SJSA1 (cell line): Measurements from ENCODE around the gene GPATCH2. TPM values are rescaled to one million over a fixed set of nuclear protein-coding genes. Genes with fewer than 3 reads are reported as not detected.
"Not testable (repeated sequence)": the region's sequence is repeated elsewhere in the genome, so short reads cannot be mapped to it uniquely, and the experiment has no call there.

Source experiments
- DNase-seq, 2 experiments: peaks; one replicate each; pipeline ENCODE4 v3.0.0-alpha.2; 2015 to 2020; ENCODE audit warnings: low spot score in 2 of 2, low read depth in 1 of 2
- H3K27ac ChIP-seq: fragments of 250-450 bp; sonication (Bioruptor Pico); 2 replicates; pipeline ENCODE4 v1.5.1; 2020; ENCODE audit warnings: mild to moderate bottlenecking, moderate library complexity
- H3K27me3 ChIP-seq: fragments of 250-450 bp; sonication (Bioruptor Pico); replicated peaks from 2 replicates; pipeline ENCODE4 v1.5.1; 2020; ENCODE audit warnings: mild to moderate bottlenecking, moderate library complexity
- H3K36me3 ChIP-seq: fragments of 250-450 bp; sonication (Bioruptor Pico); 2 replicates; pipeline ENCODE4 v1.5.1; 2020; ENCODE audit warnings: mild to moderate bottlenecking
- H3K4me1 ChIP-seq: fragments of 250-450 bp; sonication (Bioruptor Pico); replicated peaks from 2 replicates; pipeline ENCODE4 v1.6.1; 2021; ENCODE audit warnings: mild to moderate bottlenecking
- H3K4me3 ChIP-seq: fragments of 250-450 bp; sonication (Bioruptor Pico); 2 replicates; pipeline ENCODE4 v1.5.1; 2020; ENCODE audit warnings: mild to moderate bottlenecking
- H3K9me3 ChIP-seq: fragments of 250-450 bp; sonication (Bioruptor Pico); replicated peaks from 2 replicates; pipeline ENCODE4 v1.5.1; 2020; ENCODE audit warnings: mild to moderate bottlenecking
- total RNA-seq: library from RNA; depleted of rRNA; stranded (reverse); fragments of >200 nt; shearing (Covaris generic); gene quantifications from 2 replicates; pipeline ENCODE4 v1.2.3, GENCODE V29; 2014; rRNA removed

GPATCH2 gene
- total RNA-seq, 1 experiment from 2014 or later = 15.3 TPM

DNA sequence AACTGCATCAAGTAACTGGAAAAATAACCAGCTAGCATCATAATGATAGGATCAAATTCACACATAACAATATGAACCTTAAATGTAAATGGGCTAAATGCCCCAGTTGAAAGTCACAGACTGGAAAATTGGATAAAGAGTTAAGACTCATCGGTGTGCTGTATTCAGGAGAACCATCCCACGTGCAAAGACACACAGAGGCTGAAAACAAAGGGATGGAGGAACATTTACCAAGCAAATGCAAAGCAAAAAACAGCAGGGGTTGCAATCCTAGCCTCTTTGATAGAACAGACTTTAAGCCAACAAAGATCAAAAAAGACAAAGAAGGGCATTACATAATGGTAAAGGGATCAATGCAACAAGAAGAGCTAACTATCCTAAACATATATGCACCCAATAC, 249.1 kb downstream of the GPATCH2 start:
- H3K36me3 ChIP-seq = not testable (repeated sequence)

DNA sequence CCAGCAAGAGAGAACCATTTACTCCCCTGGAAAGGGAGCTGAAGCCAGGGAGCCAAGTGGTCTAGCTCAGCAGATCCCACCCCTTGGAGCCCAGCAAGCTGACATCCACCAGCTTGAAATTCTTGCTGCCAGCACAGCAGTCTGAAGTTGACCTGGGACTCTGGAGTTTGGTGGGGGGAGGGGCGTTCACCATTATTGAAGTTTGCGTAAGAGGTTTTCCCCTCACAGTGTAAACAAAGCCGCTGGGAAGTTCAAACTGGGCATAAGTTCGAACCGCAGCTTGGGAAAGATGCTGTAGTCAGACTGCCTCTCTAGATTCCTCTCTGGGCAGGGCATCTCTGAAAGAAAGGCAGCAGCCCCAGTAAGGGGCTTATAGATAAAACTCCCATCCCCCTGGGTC, 251.1 kb downstream of the GPATCH2 start:
- not testable (repeated sequence) for H3K9me3 ChIP-seq, H3K27ac ChIP-seq, H3K4me1 ChIP-seq, H3K27me3 ChIP-seq, H3K4me3 ChIP-seq, DNase-seq, H3K36me3 ChIP-seq

More for the DNA sequence above, 249.1 kb downstream of the GPATCH2 start:
- DNase-seq, H3K4me1 ChIP-seq, H3K27me3 ChIP-seq, H3K27ac ChIP-seq, H3K4me3 ChIP-seq, H3K9me3 ChIP-seq: not testable (repeated sequence)

DNA sequence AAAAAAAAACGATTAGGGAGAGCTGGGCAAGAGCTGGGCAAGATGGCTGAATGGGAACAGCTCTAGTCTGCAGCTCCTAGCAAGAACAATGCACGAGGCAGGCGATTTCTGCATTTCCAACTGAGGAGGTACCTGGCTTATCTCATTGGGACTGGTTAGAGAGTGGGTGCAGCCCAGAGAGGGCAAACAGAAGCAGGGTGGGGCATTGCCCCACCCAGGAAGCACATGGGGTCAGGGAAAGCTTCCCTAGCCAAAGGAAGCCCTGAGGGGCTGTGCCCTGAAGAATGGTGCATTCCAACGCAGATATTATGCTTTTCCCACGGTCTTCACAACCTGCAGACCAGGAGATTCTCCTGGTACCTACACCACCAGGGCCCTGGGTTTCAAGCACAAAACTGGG, 251.6 kb downstream of the GPATCH2 start:
- no peak overlapping the region for H3K4me3 ChIP-seq
- peaks cover 2% of the 10 kb centered on the region; the same call in 1 of the 2 replicates for H3K9me3 ChIP-seq
- DNase-seq = no peak
- H3K27me3 ChIP-seq = no peaks in the 10 kb centered on the region
- H3K36me3 ChIP-seq = no peaks in the 10 kb centered on the region
- no peak overlapping the region for H3K27ac ChIP-seq
- no peaks in the 10 kb centered on the region for H3K4me1 ChIP-seq

Other genes with a start within 250 kb of the GPATCH2 start
- gene SPATA17, start 254 bp upstream of the GPATCH2 start, total RNA-seq = 0.29 TPM in 1 of 2 replicates, not detected in the other